MCF 10A (cell line): Measurements from ENCODE around the gene CDK18. TPM values are rescaled to one million over a fixed set of nuclear protein-coding genes. Genes with fewer than 3 reads are reported as not detected.

ENCODE experiments used
- BruUV-seq: library from RNA; stranded (reverse); fragments of 400-500 nt; replicated peaks from 2 replicates; lab custom pipeline; 2021; lab: Mats Ljungman, UMichigan
- CTCF ChIA-PET: fragments of 300-600 bp; sonication (Branson Sonifier 250); formaldehyde crosslinking; extraction: SDS; loops from one replicate; lab custom pipeline; 2021; ENCODE audit warnings: antibody characterized with exemption, inconsistent platforms; lab: Yijun Ruan, JAX
- POLR2A ChIA-PET: fragments of 300-600, 350-650 bp; sonication (Branson Sonifier 250); formaldehyde crosslinking; extraction: SDS; loops from one replicate; lab custom pipeline; 2020; ENCODE audit warnings: antibody characterized with exemption, inconsistent platforms; lab: Yijun Ruan, JAX
- DNase-seq: peaks from one replicate; pipeline ENCODE4 v3.0.0-alpha.2; 2018; ENCODE audit not compliant: unreplicated experiment
- H3K27ac Mint-ChIP-seq: one replicate; pipeline ENCODE4 v1.8.0; 2022; ENCODE audit warnings: mild to moderate bottlenecking, low read depth, mixed read lengths; ENCODE audit not compliant: unreplicated experiment
- H3K27me3 Mint-ChIP-seq: one replicate; pipeline ENCODE4 v1.8.0; 2022; ENCODE audit warnings: mixed read lengths; ENCODE audit not compliant: insufficient read depth, unreplicated experiment
- H3K36me3 Mint-ChIP-seq: one replicate; pipeline ENCODE4 v1.8.0; 2022; ENCODE audit warnings: mild to moderate bottlenecking, moderate library complexity, mixed read lengths; ENCODE audit not compliant: insufficient read depth, unreplicated experiment
- H3K4me1 Mint-ChIP-seq: one replicate; pipeline ENCODE4 v1.8.0; 2022; ENCODE audit warnings: mixed read lengths; ENCODE audit not compliant: insufficient read depth, unreplicated experiment
- H3K4me3 Mint-ChIP-seq: one replicate; pipeline ENCODE4 v1.8.0; 2022; ENCODE audit warnings: mild to moderate bottlenecking, moderate library complexity, mixed read lengths; ENCODE audit not compliant: unreplicated experiment
- H3K9me3 Mint-ChIP-seq: one replicate; pipeline ENCODE4 v1.8.0; 2022; ENCODE audit warnings: mixed read lengths; ENCODE audit not compliant: unreplicated experiment
- CTCF ChIP-seq: fragments of 200-600 bp; IDR thresholded peaks from one replicate; pipeline ENCODE4 v1.8.0; 2022; ENCODE audit warnings: antibody characterized with exemption, mild to moderate bottlenecking; ENCODE audit not compliant: unreplicated experiment
- intact Hi-C: fragments of 100-400 bp; cut with micrococcal nuclease; formaldehyde crosslinking; loops from 2 replicates; pipeline ENCODE4 v1.14.1; 2022
- total RNA-seq: library from RNA; stranded (reverse); gene quantifications from 2 replicates; pipeline ENCODE4 v1.2.3, GENCODE V29; 2022

The CDK18 gene
- total RNA-seq, 1 experiment from 2014 or later = 6.8 TPM

DNA sequence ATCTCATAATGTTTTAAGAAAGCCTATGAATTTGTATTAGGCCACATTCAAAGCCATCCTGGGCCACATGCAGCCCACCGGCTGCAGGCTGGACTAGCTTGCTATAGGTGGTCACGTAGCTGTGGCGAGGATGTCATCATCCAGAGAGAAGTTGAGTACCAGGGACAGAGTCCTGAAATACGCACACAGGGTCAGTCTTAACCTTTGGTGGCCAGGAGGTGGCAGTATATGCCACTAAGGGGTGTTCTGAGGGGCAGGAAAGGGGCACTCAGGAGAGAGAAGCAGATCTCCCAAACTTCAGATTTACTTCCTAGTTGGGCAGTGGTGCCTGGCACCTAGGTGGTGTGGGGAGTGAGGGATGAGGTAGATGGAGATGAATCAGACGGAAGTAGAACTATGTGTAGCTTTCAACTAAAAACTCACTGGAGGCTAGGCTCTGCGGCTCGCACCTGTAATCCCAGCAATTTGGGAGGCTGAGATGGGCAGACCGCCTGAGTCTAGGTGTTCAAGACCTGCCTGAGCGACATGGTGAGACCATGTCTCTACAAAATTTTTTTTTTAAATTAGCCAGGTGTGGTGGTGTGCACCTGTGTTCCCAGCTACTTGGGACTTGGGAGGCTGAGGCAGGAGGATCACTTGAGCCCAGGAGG, 16.3 kb upstream of the CDK18 start:
- Mint-ChIP-seq H3K4me1 (peaks cover 31% of the 10 kb centered on the region), H3K27me3 (peaks cover 16% of the 10 kb centered on the region), H3K9me3 (no peaks in the 10 kb centered on the region), H3K36me3 (no peaks in the 10 kb centered on the region), H3K27ac (no peak overlapping the region), H3K4me3 (no peak overlapping the region)
- DNase-seq = peak; percentile 92
- TF ChIP-seq CTCF = peak; percentile 99
- no TSS peak for BruUV-seq
- intact Hi-C loops = loop anchor here (1.0 kb wide), 2 partner anchors 36 to 169 kb away; no protein-coding TSS in a partner anchor
- ChIA-PET POLR2A (interaction anchor here (1.0 to 7.3 kb wide), 8 partner anchors 12 to 144 kb away, joined by 3 to 73 read pairs (median 5); partner anchors contain the start of genes CDK18 and ELK4), CTCF (interaction anchor here (0.5 to 37.5 kb wide), 57 partner anchors 9 to 1940 kb away, joined by 3 to 1608 read pairs (median 5); partner anchors contain the start of genes BLACAT1, KLHDC8A and LEMD1)

GRCh38 chr1:205491794-205492193, 12.7 kb upstream of the CDK18 start:
- no TSS peak for BruUV-seq
- no peak for TF ChIP-seq CTCF
- ChIA-PET CTCF (interaction anchor here (0.6 to 37.5 kb wide), 26 partner anchors 6 to 299 kb away, joined by 3 to 1608 read pairs (median 7); no protein-coding TSS in a partner anchor), POLR2A (interaction anchor here (0.7 to 7.3 kb wide), 11 partner anchors 13 to 141 kb away, joined by 3 to 73 read pairs (median 10); partner anchors contain the start of genes CDK18 and ELK4)
- DNase-seq = no peak
- peaks cover 38% of the 10 kb centered on the region for H3K4me1 Mint-ChIP-seq
- H3K27ac Mint-ChIP-seq = peak overlapping the region; percentile 86
- H3K36me3 Mint-ChIP-seq = no peaks in the 10 kb centered on the region
- H3K27me3 Mint-ChIP-seq = no peaks in the 10 kb centered on the region
- intact Hi-C loops = no loop called here
- no peaks in the 10 kb centered on the region for H3K9me3 Mint-ChIP-seq
- no peak overlapping the region for H3K4me3 Mint-ChIP-seq

- CTCF ChIA-PET = interaction anchor here (0.6 to 37.5 kb wide), 27 partner anchors 6 to 299 kb away, joined by 3 to 1608 read pairs (median 6); partner anchors contain the start of gene CDK18
- BruUV-seq = no TSS peak
- TF ChIP-seq CTCF = no peak
- POLR2A ChIA-PET = interaction anchor here (0.6 to 7.3 kb wide), 21 partner anchors 8 to 244 kb away, joined by 3 to 73 read pairs (median 5); partner anchors contain the start of genes CDK18 and ELK4
- Mint-ChIP-seq H3K4me1 (peaks cover 38% of the 10 kb centered on the region), H3K27ac (peak overlapping the region; percentile 86), H3K9me3 (no peaks in the 10 kb centered on the region), H3K4me3 (no peak overlapping the region), H3K27me3 (no peaks in the 10 kb centered on the region), H3K36me3 (no peaks in the 10 kb centered on the region)
- intact Hi-C loops = no loop called here
- peak; percentile 40 for DNase-seq
Observed at GRCh38 chr1:205492201-205492667, 12.2 kb upstream of the CDK18 start.

- Mint-ChIP-seq H3K27ac (peak overlapping the region; percentile 86), H3K4me3 (peak overlapping the region; percentile 53), H3K4me1 (peaks cover 38% of the 10 kb centered on the region), H3K9me3 (no peaks in the 10 kb centered on the region), H3K36me3 (no peaks in the 10 kb centered on the region), H3K27me3 (no peaks in the 10 kb centered on the region)
- BruUV-seq = no TSS peak
- no peak for TF ChIP-seq CTCF
- intact Hi-C loops = no loop called here
- ChIA-PET CTCF (interaction anchor here (0.6 to 37.5 kb wide), 25 partner anchors 7 to 219 kb away, joined by 3 to 1608 read pairs (median 8); partner anchors contain the start of genes CDK18 and KLHDC8A), POLR2A (interaction anchor here (0.6 to 7.3 kb wide), 24 partner anchors 9 to 986 kb away, joined by 3 to 73 read pairs (median 5); partner anchors contain the start of genes CDK18 and ELK4)
- DNase-seq = no peak
Observed at GRCh38 chr1:205492774-205493173, 11.7 kb upstream of the CDK18 start.
